Measurements from ENCODE around the gene RNH1.

The RNH1 gene

GRCh38 chr11:497565-498296, 9.3 kb downstream of the RNH1 start:
- DNase-seq = peak; percentile 22

DNA sequence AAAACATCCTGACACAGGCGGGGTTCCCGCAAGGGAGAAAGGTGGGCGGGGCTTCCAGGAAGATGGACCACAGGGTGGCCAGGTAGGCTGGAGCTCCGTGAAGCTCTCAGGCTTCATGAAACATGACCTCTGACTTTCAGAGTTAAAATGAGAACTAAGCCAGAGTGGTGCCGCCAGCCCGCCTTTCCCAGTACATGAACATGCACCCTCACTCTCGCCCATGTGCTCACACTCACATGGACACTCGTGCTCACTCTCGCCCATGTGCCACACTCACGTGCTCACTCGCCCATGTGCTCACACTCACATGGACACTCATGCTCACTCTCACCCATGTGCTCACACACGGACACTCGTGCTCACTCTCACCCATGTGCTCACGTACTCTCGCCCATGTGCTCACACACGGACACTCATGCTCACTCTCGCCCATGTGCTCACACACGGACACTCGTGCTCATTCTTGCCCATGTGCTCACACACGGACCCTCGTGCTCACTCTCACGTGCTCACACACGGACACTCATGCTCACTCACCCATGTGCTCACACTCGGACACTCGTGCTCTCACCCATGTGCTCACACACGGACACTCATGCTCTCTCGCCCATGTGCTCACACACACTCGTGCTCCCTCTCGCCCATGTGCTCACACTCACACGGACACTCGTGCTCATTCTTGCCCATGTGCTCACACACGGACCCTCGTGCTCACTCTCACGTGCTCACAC, 10.0 kb downstream of the RNH1 start:
- DNase-seq = no peak

GRCh38 chr11:495537-495931, 11.5 kb downstream of the RNH1 start:
- DNase-seq = peak; percentile 19

DNA sequence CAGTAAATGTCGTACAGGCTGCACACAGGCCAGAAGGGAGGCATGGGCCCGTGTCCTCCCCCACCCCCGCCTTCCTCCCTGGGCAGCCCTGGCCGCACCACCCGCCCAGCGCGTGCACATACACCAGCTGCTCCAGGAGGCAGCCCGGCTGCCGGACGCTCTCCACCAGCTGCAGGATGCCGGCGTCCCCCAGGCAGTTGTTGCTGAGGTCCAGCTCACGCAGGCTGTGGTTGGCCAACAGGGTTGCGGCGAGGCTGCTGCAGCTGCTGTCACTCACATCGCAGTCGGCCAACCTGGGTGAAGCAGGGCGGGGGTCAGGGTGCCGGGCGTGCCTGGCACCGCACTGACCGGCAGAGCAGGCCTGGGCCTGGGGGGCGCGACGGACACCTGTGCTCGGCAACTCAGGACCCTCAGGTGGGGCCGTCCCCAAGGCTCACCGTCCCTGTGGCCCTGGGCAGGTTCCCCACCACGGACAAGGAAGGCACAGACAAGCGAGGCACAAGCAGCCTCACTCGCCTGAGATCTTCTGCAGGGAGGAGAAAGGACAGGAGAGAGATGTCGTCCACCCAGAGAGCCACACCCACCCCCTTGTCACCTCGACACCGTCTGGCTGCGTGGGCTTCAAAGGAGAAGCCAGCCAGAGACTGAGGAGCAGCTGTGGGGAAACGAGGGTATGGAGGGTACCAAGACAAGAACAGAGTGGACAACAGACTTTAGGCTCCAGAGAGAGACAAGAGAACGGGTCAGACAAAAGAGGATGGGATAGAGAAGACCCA, 12.1 kb downstream of the RNH1 start:
- peak; percentile 72 for DNase-seq

DNA sequence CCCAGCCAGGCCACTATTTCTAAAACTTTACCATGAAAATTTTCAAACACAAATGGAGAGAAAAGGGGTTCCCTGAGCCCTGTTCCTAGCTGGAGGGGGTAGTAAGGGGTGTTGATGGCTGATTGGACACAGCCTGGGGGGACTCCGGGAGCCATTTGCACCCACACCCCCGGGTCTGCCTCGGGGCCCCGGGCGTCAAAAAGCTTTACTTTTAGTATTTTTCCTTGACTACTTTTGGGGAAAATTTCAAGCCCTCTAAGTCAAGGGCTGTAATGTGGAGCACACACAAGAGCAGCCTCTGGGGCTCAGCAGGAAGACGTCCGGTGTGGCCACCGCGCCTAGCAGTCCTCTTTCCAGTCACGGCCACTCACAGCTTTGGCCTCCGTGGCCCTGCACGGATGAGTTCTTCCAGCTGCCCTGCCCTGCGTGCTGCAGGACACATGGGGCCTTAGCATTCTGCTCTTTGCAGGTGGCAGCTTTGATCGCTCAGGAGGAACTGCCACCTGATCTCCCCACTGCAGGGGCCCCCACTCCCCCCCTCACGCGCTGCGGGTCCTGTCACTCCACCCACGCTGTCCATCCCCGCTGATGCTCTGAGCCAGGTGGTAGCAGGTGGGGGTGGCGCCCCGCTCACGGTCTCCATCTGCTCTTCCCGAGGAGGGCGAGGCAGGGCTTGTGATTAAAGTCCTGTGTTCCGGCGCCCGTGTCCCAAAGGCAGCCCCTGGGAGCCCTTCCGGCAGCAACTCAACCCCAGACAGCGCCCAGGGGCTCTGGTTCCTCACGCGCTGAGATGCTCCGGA, 14.4 kb downstream of the RNH1 start:
- DNase-seq = peak; percentile 16

DNA sequence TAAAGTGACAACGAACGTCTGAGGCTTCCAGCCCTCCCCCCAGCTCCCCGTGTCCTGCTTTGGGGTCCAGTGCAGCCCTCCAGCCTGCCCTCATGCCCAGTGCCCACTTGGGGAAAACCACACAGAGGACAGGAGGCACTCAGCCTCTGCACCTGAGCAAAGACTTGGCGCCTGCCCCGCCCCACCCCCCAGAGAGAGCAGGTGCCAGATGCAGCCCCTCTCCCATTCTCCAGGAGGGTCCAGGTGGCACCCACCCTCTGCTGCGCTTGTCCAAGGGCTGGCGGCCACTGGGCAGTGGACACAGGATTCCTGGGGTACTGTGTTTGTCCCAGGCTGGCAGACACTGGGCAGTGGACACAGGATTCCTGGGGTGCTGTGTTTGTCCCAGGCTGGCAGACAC, 15.7 kb downstream of the RNH1 start:
- peak; percentile 18 for DNase-seq

- DNase-seq = no peak
These were observed 16.1 kb downstream of the RNH1 start for GRCh38 chr11:490930-491260.

DNA sequence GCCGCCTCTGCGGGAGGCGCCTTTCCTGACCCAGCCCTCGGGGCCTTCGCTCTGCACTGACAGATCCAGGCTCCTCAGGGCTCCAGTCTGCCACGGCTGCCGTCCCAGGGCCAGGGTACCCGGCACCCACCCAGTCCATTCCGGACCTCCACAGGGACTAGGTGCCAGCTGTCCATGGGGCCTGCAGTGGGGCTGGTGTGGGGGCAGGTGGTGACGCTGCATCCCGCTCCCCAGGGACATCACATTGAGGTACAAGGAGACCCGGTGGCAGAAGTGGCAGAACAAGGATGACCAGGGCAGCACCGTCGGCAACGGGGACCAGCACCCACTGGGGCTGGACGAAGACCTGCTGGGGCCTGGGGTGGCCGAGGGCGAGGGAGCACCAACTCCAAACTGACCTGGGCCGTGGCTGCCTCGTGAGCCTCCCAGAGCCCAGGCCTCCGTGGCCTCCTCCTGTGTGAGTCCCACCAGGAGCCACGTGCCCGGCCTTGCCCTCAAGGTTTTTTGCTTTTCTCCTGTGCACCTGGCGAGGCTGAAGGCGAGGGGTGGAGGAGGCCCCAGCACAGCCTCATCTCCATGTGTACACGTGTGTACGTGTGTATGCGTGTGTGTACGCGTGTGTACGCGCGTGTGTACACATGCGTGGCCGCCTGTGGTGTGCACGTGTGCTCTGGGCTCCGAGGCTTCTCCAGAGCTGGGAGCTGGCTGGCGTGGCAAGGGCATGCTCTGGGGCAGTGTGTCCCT, 16.7 kb downstream of the RNH1 start:
- DNase-seq = no peak

GRCh38 chr11:489610-490185, 17.3 kb downstream of the RNH1 start:
- no peak for DNase-seq

- peak; percentile 24 for DNase-seq
These were observed 18.1 kb downstream of the RNH1 start for GRCh38 chr11:488992-489391.

GRCh38 chr11:488579-488978, 18.5 kb downstream of the RNH1 start:
- no peak for DNase-seq

- no peak for DNase-seq
These were observed 19.0 kb downstream of the RNH1 start for GRCh38 chr11:488062-488461.

DNA sequence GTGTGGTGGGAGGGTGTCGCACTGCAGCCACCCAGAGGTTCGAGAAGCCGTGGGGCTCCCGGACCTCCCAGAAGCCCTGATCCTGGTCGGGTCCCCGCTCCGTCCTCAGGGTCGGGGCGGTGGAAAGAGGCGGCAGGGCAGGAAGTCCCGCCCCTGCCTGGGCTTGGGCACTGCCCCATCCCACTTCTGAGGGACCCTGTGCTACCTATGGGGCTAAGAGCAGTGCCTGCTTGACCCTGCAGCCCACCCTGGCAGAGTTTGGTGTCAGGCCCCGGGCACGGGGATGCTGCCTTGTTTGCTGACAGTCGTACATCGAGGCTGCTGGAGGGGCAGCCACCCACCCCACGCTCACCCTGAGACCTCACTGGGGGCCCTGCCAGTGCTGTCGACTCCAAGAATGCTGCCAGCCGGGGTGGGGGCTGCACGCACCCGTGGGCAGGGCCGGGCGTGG, 19.4 kb downstream of the RNH1 start:
- DNase-seq = peak; percentile 17

- DNase-seq = no peak
These were observed 20.9 kb downstream of the RNH1 start for GRCh38 chr11:486189-486588.

DNA sequence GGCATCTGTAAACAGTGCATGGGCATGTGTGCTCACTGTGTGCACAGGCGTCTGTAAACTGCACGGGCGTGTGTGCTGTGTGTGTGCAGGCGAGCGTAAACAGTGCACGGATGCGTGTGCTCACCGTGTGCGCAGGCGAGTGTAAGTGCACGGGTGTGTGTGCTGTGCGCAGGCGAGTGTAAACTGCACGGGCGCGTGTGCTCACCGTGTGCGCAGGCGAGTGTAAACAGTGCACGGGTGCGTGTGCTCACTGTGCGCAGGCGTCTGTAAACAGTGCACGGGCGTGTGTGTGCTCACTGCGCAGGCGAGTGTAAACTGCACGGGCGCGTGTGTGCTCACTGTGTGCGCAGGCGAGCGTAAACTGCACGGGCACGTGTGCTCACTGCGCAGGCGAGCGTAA, 22.4 kb downstream of the RNH1 start:
- DNase-seq = no peak

- DNase-seq = no peak
These were observed 27.7 kb downstream of the RNH1 start for GRCh38 chr11:479311-479710.

DNA sequence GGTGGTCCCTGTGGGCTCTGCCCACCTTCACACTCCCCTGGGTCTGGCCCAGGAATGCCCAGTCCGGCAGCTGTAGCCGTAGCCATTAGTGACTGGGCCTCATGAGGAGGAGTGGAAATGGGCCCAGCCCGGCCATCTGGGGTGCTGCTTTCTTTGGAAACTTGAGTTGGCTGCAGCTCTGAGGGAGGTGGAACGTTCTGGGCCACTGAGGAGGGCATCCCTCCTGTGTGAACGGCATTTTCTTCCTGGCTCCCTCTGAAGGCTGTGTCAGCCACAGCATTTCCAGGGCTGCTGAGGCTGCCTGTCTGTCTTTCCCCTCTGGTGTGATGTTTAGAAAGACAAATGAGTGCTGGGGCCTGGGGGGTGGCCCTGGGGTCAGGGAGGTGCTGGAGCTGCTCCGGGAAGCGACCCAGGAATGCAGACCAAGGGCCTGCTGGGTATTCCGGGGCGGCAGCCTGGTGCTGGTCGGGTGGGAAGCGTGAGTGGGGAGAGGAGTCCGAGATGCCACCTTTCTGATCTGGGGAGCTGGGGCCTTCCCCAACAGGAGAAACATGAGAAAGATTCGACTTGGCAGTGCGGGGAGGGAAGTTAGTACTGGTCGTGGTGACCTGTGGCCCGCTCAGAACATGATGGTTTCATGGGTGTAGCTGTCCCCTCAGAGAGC, 29.9 kb downstream of the RNH1 start:
- no peak for DNase-seq

DNA sequence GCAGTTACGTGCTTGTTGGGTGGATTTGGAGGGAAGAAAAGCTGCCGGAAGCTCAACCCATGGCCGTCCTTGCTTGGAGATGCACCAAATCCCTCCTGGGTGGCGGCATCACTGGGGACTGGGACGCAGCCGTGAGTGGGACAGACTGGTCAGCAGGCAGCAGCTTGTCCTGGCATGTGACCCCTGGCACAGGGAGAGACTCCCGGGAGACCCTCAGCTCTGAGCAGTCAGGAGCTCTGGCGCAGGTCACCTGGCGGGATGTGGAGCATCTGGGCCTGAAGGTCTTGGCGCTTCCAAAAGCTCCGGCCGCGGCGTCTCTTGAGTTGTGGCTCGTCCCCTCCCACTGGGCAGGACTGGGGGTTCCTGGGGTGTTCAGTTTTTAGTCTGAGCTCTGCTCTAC, 30.6 kb downstream of the RNH1 start:
- no peak for DNase-seq

DNA sequence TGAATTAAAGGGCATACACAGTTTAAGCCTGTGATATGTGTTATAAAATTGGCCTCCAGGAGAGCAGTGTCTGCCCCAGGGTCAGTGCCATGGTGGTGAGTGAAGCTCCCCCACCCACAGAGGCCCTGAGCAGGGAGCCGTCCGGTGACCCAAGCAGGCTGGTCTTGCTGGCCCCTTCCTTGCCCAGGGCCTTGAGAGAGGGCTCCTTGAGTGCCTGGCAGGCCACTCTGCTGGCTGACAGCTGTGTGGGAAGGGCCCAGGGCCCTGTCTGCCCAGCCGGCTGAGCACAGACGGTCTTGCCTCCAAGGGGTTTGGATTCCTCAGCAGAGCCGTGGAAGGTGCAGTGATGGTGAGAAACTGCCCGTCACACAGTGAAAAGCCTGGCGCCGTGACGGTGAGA, 31.1 kb downstream of the RNH1 start:
- no peak for DNase-seq

DNA sequence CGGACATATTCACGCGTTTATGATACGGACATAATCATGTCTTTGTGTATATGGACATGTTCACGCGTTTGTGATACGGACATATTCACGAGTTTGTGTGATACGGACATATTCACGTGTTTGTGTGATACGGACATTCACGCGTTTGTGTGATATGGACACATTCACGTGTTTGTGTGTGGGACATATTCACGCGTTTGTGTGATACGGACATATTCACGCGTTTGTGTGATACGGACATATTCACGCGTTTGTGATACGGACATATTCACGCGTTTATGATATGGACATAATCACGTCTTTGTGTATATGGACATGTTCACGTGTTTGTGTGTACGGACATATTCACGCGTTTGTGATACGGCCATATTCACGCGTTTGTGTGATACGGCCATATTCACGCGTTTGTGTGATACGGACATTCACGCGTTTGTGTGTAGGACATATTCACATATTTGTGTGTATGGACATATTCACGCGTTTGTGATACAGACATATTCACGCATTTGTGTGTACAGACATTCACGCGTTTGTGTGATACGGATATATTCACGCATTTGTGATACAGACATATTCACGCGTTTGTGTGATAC, 32.0 kb downstream of the RNH1 start:
- DNase-seq = no peak
